ENCODE measurements around the gene IMP4. TPM values are rescaled to one million over a fixed set of nuclear protein-coding genes. Genes with fewer than 3 reads are reported as not detected.

The IMP4 gene
- total RNA-seq, 4 donors from 2014 or later = 69.5 to 98.6 (median 94.4) TPM

DNA sequence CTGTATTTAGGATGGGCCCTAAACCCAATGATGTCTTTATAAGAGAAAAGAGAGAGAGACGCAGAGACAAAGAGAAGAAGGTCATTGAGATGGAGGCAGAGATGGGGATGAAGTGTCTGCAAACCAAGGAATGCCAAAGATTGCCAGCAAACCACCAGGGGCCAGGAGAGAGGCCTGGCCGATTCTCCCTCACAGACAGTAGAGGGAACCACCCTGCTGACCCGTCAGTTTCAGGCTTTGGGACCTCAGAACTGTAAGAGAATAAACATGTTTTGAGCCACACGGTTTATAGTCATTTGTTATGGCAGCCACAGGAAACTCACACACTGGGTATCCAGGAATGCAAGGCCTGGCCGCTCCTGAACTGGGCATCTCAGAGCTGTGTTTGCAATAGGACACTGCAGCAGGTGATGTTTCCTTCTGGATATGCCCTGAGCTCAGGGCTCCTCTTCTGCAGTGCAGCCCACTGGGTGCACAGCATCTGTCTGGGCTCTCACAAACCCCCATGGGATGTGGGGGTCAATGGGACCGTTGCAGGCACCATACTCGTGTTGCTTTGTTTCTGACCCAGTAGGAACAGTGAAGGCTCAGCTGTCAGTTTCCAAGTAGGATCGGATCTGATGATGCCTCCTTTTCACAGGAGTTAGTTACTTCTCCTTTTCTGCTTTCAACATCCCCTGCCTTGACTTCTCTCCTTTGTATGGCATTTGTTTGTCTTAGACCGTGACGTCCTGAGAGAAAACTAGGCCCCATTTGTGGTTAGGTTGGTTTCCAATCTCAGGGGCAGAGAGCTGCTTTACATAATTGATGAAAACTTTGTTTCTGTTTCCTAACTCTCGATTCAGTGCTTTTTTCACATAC, 34.0 kb downstream of the IMP4 start:
- Histone ChIP-seq H3K4me3 (replicated peaks in 1 of 3) (no peak overlapping the region), H3K27ac (no peak overlapping the region), H3K4me1 (peaks cover 13 to 21% of the 10 kb centered on the region in 2 donors), H3K36me3 (no peaks in the 10 kb centered on the region), H3K27me3 (no peaks in the 10 kb centered on the region), H3K9me3 (no peaks in the 10 kb centered on the region)
- TF ChIP-seq, protein P1, sequence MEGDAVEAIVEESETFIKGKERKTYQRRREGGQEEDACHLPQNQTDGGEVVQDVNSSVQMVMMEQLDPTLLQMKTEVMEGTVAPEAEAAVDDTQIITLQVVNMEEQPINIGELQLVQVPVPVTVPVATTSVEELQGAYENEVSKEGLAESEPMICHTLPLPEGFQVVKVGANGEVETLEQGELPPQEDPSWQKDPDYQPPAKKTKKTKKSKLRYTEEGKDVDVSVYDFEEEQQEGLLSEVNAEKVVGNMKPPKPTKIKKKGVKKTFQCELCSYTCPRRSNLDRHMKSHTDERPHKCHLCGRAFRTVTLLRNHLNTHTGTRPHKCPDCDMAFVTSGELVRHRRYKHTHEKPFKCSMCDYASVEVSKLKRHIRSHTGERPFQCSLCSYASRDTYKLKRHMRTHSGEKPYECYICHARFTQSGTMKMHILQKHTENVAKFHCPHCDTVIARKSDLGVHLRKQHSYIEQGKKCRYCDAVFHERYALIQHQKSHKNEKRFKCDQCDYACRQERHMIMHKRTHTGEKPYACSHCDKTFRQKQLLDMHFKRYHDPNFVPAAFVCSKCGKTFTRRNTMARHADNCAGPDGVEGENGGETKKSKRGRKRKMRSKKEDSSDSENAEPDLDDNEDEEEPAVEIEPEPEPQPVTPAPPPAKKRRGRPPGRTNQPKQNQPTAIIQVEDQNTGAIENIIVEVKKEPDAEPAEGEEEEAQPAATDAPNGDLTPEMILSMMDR (IDR thresholded peaks at IDR 0.05) = peak in 1 of 6 experiments; percentile 15
- no peak for TF ChIP-seq POLR2A (IDR thresholded peaks at IDR 0.05)
- intact Hi-C loops (cut with DNase I) = no loop called here
- no peak for DNase-seq
- 80 to 87% methylated on average over 10 to 11 of the region's 11 CpGs for WGBS, 2 donors

DNA sequence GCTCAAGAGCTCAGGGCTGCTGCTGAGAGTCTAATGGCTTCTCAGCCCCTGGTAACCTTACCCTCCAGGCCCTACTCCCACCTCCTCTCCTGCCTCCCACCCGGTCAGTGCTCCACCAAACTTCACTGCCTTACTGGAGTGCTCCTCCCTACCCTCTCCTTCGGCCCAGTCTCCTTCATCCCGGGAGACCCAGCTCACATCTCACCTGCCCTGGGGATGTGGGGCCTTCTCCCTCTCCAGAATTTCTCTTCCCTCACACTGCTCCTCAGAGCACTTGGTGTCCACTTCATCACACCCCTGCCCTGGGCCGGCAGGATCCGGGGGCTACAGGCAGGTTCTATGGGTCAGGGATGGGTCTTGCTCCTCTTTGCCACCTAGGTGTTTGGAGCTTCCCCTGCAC, 34.8 kb downstream of the IMP4 start:
- intact Hi-C loops (cut with DNase I) = no loop called here
- no peaks in the 10 kb centered on the region for H3K9me3 ChIP-seq
- no peak overlapping the region for H3K4me3 ChIP-seq (replicated peaks in 1 of 3)
- H3K27ac ChIP-seq = no peak overlapping the region
- no peaks in the 10 kb centered on the region for H3K27me3 ChIP-seq
- H3K36me3 ChIP-seq = no peaks in the 10 kb centered on the region
- TF ChIP-seq, protein P1 (IDR thresholded peaks at IDR 0.05) = no peak
- no peak for TF ChIP-seq POLR2A (IDR thresholded peaks at IDR 0.05)
- peaks cover 13 to 21% of the 10 kb centered on the region in 2 donors for H3K4me1 ChIP-seq
- WGBS, 2 donors = 85 to 86% methylated on average over 5 of the region's 5 CpGs
- no peak for DNase-seq

DNA sequence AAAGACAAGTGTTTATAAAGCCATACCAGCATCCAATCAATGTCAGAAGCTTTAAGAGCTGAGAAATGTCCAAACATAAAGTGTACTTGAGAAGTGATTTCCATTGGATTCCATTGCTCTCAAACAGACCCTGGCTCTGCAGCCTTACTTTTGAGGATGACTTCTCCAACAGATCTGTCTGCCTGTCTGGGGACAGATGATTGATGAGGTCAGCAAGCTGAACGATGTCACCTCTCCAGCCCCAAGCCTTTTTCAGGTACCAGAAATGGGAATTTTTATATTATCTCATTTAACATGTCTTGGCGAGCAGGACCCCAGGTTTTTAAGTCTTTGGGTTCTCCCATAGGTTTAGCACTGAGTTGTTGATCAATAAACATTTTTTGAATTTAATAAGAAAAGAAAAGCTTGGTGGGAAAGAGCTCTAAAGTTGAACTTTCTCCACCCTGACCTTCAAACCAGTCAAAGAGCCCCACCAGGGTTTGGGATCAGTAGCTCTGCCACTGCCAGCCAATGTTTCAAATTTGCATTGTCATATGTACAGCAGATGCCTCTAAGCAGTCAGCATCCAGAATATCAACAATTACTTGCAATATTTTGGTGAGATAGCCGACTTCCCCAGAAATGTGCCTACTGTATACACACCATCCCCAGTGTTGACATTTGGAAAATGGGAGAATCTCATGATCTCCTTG, 35.7 kb downstream of the IMP4 start:
- intact Hi-C loops (cut with DNase I) = no loop called here
- H3K36me3 ChIP-seq = no peaks in the 10 kb centered on the region
- no peak overlapping the region for H3K27ac ChIP-seq
- TF ChIP-seq, protein P1 (IDR thresholded peaks at IDR 0.05) = no peak
- no peak for TF ChIP-seq POLR2A (IDR thresholded peaks at IDR 0.05)
- no peak for DNase-seq
- WGBS, 2 donors = 90 to 92% methylated on average over 3 of the region's 3 CpGs
- H3K4me1 ChIP-seq = peaks cover 5 to 14% of the 10 kb centered on the region in 2 donors
- H3K4me3 ChIP-seq (replicated peaks in 1 of 3) = no peak overlapping the region
- H3K27me3 ChIP-seq = no peaks in the 10 kb centered on the region
- no peaks in the 10 kb centered on the region for H3K9me3 ChIP-seq

DNA sequence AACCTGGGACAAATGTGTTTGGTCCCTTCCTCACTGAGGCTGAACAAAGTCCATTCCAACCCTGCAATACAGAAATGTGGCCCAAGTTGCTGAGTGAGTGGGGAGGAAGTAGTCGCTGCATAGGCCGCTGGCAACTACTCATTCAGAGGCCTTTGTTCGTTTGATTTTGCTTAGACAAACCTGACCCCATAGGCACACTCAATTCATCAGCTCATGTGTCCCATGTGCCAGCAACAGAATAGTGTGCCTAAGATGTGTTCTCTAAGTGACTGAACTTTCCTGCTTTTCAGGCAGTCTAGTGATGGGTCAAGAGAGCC, 36.2 kb downstream of the IMP4 start:
- intact Hi-C loops (cut with DNase I) = no loop called here
- peaks cover 0 to 10% of the 10 kb centered on the region in 2 donors for H3K4me1 ChIP-seq
- WGBS, 2 donors = 88 to 90% methylated on average over 3 of the region's 3 CpGs
- H3K27me3 ChIP-seq = no peaks in the 10 kb centered on the region
- H3K36me3 ChIP-seq = no peaks in the 10 kb centered on the region
- TF ChIP-seq POLR2A (IDR thresholded peaks at IDR 0.05) = no peak
- TF ChIP-seq, protein P1 (IDR thresholded peaks at IDR 0.05) = no peak
- H3K9me3 ChIP-seq = no peaks in the 10 kb centered on the region
- H3K27ac ChIP-seq = no peak overlapping the region
- H3K4me3 ChIP-seq (replicated peaks in 1 of 3) = no peak overlapping the region
- DNase-seq = no peak
